ENCODE results near the gene C16orf78. TPM values are rescaled to one million over a fixed set of nuclear protein-coding genes. Genes with fewer than 3 reads are reported as not detected.

The C16orf78 gene
- total and polyA plus RNA-seq, 4 donors = not detected

DNA sequence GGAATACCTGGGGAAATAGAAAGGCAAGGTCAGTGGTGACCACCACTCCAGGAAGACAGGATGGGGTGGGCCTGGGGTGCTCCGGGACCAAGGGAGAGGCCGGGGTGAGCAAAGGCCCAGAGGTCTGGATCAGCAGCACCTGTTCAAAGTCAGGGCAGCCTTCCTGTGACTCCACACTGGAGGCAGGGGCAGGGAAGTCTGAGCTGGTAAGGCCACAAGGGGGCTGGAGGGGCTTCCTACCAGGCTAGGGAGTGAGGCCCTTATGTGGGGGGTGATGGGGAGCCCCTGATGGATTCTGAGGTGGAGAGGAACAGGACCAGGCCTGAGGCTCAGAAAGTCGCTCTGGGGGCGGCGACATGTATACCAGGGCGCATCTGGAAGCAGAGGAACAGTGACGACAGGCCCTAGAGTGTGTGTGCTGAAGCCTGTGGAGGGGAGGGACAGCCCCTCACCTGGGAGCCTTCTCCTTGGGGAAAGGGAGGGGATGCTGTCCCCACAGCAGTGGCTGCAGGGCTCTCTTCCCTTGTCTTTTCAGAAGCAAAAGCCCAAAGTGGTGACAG lies 3.7 kb downstream of the C16orf78 start:
- Histone ChIP-seq H3K27ac (ENCODE audit: low read depth in 1 of 2, low read length in 1 of 2) (no peak overlapping the region), H3K36me3 (ENCODE audit: control insufficient read depth in 4 of 4, insufficient read depth in 4 of 4, low read length in 4 of 4) (no peaks in the 10 kb centered on the region), H3K27me3 (ENCODE audit: control insufficient read depth in 3 of 3, insufficient read depth in 3 of 3, low read length in 2 of 3) (peaks cover 0 to 2% (median 0%) of the 10 kb centered on the region in 3 donors), H3K9ac (ENCODE audit: insufficient read depth in 1 of 2, low read length in 2 of 2) (no peak overlapping the region), H3K4me1 (ENCODE audit: control insufficient read depth in 5 of 5, insufficient read depth in 5 of 5, low read length in 5 of 5) (no peaks in the 10 kb centered on the region), H3K4me3 (no peak overlapping the region), H3K9me3 (ENCODE audit: control insufficient read depth in 4 of 4, insufficient read depth in 3 of 4, low read length in 3 of 4) (peaks cover 0 to 3% (median 0%) of the 10 kb centered on the region in 4 donors)
- no peak for ATAC-seq (ENCODE audit: insufficient read depth, low FRiP score)
- WGBS, 2 donors = 89 to 91% methylated on average over 7 of the region's 7 CpGs
- TF ChIP-seq, protein P1, sequence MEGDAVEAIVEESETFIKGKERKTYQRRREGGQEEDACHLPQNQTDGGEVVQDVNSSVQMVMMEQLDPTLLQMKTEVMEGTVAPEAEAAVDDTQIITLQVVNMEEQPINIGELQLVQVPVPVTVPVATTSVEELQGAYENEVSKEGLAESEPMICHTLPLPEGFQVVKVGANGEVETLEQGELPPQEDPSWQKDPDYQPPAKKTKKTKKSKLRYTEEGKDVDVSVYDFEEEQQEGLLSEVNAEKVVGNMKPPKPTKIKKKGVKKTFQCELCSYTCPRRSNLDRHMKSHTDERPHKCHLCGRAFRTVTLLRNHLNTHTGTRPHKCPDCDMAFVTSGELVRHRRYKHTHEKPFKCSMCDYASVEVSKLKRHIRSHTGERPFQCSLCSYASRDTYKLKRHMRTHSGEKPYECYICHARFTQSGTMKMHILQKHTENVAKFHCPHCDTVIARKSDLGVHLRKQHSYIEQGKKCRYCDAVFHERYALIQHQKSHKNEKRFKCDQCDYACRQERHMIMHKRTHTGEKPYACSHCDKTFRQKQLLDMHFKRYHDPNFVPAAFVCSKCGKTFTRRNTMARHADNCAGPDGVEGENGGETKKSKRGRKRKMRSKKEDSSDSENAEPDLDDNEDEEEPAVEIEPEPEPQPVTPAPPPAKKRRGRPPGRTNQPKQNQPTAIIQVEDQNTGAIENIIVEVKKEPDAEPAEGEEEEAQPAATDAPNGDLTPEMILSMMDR (IDR thresholded peaks at IDR 0.05; ENCODE audit: control extremely low read depth, extremely low read depth) = no peak
- DNase-seq = no peak

- 65 to 73% methylated on average over 11 of the region's 11 CpGs for WGBS, 2 donors
- H3K27me3 ChIP-seq (ENCODE audit: control insufficient read depth in 3 of 3, insufficient read depth in 3 of 3, low read length in 2 of 3) = peaks cover 0 to 2% (median 0%) of the 10 kb centered on the region in 3 donors
- H3K36me3 ChIP-seq (ENCODE audit: control insufficient read depth in 4 of 4, insufficient read depth in 4 of 4, low read length in 4 of 4) = no peaks in the 10 kb centered on the region
- TF ChIP-seq, protein P1 (IDR thresholded peaks at IDR 0.05; ENCODE audit: control extremely low read depth, extremely low read depth) = no peak
- H3K4me3 ChIP-seq = no peak overlapping the region
- H3K9ac ChIP-seq (ENCODE audit: insufficient read depth in 1 of 2, low read length in 2 of 2) = no peak overlapping the region
- DNase-seq (no peak), ATAC-seq (ENCODE audit: insufficient read depth, low FRiP score) (no peak)
- H3K4me1 ChIP-seq (ENCODE audit: control insufficient read depth in 5 of 5, insufficient read depth in 5 of 5, low read length in 5 of 5) = no peaks in the 10 kb centered on the region
- no peak overlapping the region for H3K27ac ChIP-seq (ENCODE audit: low read depth in 1 of 2, low read length in 1 of 2)
- peaks cover 0 to 3% (median 0%) of the 10 kb centered on the region in 4 donors for H3K9me3 ChIP-seq (ENCODE audit: control insufficient read depth in 4 of 4, insufficient read depth in 3 of 4, low read length in 3 of 4)
Observed at GRCh38 chr16:49378238-49378637, 4.6 kb downstream of the C16orf78 start.

GRCh38 chr16:49378816-49379215 lies 5.2 kb downstream of the C16orf78 start:
- Histone ChIP-seq H3K27me3 (ENCODE audit: control insufficient read depth in 3 of 3, insufficient read depth in 3 of 3, low read length in 2 of 3) (peaks cover 0 to 2% (median 0%) of the 10 kb centered on the region in 3 donors), H3K9me3 (ENCODE audit: control insufficient read depth in 4 of 4, insufficient read depth in 3 of 4, low read length in 3 of 4) (no peaks in the 10 kb centered on the region), H3K27ac (ENCODE audit: low read depth in 1 of 2, low read length in 1 of 2) (no peak overlapping the region), H3K4me1 (ENCODE audit: control insufficient read depth in 5 of 5, insufficient read depth in 5 of 5, low read length in 5 of 5) (no peaks in the 10 kb centered on the region), H3K9ac (ENCODE audit: insufficient read depth in 1 of 2, low read length in 2 of 2) (no peak overlapping the region), H3K36me3 (ENCODE audit: control insufficient read depth in 4 of 4, insufficient read depth in 4 of 4, low read length in 4 of 4) (no peaks in the 10 kb centered on the region), H3K4me3 (no peak overlapping the region)
- ATAC-seq (ENCODE audit: insufficient read depth, low FRiP score) (no peak), DNase-seq (no peak)
- WGBS, 2 donors = 35 to 53% methylated on average over 1 of the region's 1 CpG
- TF ChIP-seq, protein P1 (IDR thresholded peaks at IDR 0.05; ENCODE audit: control extremely low read depth, extremely low read depth) = no peak

- TF ChIP-seq, protein P1 (IDR thresholded peaks at IDR 0.05; ENCODE audit: control extremely low read depth, extremely low read depth) = no peak
- Histone ChIP-seq H3K4me1 (ENCODE audit: control insufficient read depth in 5 of 5, insufficient read depth in 5 of 5, low read length in 5 of 5) (no peaks in the 10 kb centered on the region), H3K27me3 (ENCODE audit: control insufficient read depth in 3 of 3, insufficient read depth in 3 of 3, low read length in 2 of 3) (peaks cover 0 to under 1% (median 0%) of the 10 kb centered on the region in 3 donors), H3K27ac (ENCODE audit: low read depth in 1 of 2, low read length in 1 of 2) (no peak overlapping the region), H3K9me3 (ENCODE audit: control insufficient read depth in 4 of 4, insufficient read depth in 3 of 4, low read length in 3 of 4) (peaks cover 0 to 3% (median 0%) of the 10 kb centered on the region in 4 donors), H3K36me3 (ENCODE audit: control insufficient read depth in 4 of 4, insufficient read depth in 4 of 4, low read length in 4 of 4) (no peaks in the 10 kb centered on the region), H3K9ac (ENCODE audit: insufficient read depth in 1 of 2, low read length in 2 of 2) (no peak overlapping the region), H3K4me3 (no peak overlapping the region)
- ATAC-seq (ENCODE audit: insufficient read depth, low FRiP score) (no peak), DNase-seq (no peak)
- WGBS, 2 donors = 40 to 48% methylated on average over 1 of the region's 1 CpG
Observed at GRCh38 chr16:49382916-49383315, 9.3 kb downstream of the C16orf78 start.
